GM18511 (cell line): ENCODE data around the gene ADPGK.
"Not testable (repeated sequence)": the region's sequence is repeated elsewhere in the genome, so short reads cannot be mapped to it uniquely, and the experiment has no call there.

Source experiments
- ATAC-seq: cut with Tn5 transposase; IDR thresholded peaks from one replicate; pipeline ENCODE4 v1.9.1; 2021; ENCODE audit warnings: mild to moderate bottlenecking, moderate library complexity; ENCODE audit not compliant: unreplicated experiment

Gene ADPGK

DNA sequence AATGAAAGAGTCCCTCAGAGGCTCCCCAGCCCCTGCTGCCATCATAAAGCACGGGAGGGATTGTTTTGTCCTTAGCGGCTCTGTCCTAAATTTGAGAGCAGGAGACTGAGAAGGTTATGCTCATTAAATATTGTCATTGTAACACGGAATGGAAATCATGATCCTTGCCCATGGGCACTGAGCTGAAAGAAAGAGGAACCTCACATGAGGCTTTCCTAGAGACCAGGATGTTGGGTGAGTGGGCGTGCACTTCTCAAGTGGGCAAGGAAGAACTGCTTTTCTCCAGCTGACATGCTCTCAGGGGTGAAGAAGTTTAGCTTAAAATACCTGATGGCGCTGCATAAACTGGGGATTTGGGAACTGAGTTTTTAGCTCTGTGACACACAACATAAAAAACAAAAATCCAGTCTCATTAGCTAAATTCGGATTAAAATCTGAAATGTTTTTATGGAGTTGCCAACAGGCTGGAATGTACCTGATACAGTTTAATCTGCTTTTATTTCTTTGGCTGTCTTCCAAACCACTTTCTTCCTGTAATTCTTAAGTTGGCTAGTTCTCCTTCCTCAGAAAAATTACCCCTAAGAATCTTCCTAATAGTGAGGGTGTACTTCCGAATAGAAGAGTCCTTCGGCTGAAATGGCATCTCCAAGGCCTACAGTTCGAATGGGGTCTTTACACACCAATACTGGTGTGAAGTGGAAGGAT, 31.7 kb downstream of the ADPGK start:
- ATAC-seq: no peak

GRCh38 chr15:72749700-72750099, 33.9 kb downstream of the ADPGK start:
- ATAC-seq: no peak

- ATAC-seq: peak; percentile 82
These were observed 43.3 kb downstream of the ADPGK start for GRCh38 chr15:72740219-72740618.

- no peak for ATAC-seq
These were observed 45.8 kb downstream of the ADPGK start for GRCh38 chr15:72737723-72738122.

GRCh38 chr15:72737061-72737460, 46.5 kb downstream of the ADPGK start:
- no peak for ATAC-seq

GRCh38 chr15:72735111-72735510, 48.4 kb downstream of the ADPGK start:
- ATAC-seq: no peak

DNA sequence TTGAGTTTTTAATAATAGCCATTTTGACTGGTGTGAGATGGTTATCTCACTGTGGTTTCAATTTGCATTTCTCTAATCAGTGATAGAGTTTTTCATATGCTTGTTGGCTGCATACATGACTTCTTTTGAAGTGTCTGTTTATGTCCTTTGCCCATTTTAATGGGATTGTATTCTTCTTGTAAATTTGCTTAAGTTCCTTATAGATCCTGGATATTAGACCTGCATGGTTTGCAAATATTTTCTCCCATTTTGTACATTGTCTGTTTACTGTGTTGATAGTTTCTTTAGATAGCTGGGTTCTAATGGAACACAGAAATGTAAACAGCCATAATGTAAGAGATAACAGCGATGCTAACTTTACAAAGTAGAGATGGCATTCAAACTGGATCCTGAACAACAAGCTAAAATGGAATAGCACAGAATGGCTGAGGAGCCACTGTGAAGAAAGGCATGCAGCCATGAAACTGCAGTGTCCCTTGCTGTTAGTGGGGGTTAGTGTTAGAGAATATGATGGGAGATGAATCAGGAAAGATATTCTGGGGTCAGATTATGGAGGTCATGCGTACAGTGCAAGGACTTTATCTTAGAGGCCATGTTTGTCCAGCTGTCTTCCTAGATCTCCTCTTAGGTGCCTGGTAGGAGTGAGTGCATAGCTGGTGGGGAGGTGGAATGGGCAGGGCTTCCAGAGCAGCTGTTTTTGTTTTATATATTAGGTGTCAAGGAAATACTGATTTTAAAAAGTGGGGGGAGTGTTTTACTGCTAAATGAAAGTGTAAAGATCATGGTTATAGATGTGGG, 49.4 kb downstream of the ADPGK start:
- no peak for ATAC-seq

- ATAC-seq: no peak
These were observed 51.0 kb downstream of the ADPGK start for GRCh38 chr15:72732516-72732915.

DNA sequence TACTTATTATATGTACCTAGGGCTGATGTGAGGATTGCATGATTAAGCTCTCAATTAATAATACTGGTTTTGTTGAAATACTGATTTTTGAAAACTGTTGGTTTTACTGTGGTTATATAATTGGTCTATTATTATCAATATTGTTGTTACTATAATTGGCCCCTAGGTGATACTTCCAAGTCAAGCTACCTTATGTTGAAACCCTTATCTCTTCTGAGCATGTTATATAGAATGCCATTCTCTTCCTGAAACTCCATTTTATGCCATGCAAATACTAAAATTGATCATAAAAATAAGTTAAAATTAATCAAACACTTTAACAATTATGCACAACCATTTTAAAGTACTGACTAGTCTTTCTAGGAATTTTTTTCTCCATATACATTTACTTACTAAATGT, 51.5 kb downstream of the ADPGK start:
- no peak for ATAC-seq

DNA sequence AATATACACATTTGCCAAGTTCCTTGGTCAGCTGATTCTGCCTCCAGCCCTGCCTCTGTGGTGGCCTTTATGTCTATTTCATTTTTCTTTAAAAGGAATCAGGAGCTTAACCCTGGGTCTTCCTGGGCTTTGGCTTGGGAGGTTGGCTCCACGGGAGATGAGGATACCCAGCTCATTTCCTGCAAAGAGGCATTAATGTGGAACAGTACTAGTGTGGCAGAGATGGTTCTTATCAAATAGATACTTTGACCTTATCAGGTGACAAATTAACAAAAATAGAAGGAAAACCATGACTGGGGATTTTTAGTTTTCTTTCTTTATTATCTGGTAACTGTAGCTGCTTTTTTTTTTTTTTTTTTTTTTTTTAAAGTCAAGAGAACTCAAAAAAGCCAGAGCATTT, 54.7 kb downstream of the ADPGK start:
- ATAC-seq: no peak

DNA sequence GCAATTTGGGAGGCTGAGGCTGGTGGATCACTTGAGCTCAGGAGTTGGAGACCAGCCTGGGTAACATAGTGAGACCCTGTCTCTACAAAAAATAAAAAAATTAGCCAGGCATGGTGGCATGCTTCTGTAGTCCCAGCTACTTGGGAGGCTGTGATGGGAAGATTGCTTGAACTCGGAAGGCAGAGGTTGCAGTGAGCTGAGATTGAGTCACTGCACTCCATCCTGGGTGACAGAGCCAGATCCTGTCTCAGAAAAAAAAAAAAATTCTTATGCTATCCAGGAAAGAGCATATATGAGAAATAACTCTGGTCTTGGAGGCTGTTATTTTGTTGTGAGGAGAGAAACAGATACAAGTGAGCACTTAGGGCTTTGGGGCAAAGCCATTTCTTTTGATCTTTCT, 55.3 kb downstream of the ADPGK start:
- ATAC-seq: not testable (repeated sequence)

DNA sequence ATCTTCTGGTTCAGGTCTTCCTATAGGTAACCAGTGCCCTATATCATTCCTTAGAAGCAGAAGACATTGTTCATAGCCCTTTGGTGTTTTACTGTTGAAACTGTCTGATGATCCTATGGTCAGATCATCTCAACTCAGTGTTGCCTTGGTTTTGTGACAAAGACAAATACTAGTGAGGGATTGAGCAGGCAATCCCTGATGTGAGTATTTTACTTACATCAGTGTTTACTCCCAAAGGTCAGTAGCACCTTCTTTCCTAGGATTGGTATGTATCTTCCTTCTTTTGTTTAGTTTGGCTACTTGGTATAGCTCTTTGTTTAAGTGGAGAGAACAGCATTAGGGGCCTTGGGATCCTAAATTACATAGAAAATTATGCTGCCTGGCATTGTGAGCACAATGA, 56.4 kb downstream of the ADPGK start:
- ATAC-seq: no peak

DNA sequence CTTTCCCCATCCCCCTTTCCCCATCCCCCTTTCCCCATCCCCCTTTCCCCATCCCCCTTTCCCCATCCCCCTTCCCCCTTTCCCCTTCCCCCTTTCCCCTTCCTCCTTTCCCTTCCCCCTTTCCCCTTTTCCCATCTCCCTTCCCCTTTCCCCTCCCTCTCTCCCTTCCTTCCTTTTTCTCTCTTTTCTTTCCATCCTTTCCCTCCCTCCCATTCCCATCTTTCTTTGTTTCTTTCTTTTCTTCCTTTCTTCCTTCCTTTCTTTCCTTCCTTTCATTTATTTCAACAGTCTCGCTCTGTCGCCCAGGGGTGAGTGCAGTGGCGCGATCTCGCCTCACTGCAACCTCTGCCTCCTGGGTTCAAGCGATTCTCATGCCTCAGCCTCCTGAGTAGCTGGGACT, 57.7 kb downstream of the ADPGK start:
- ATAC-seq: not testable (repeated sequence)

GRCh38 chr15:72725446-72725845, 58.1 kb downstream of the ADPGK start:
- ATAC-seq: no peak

GRCh38 chr15:72724028-72724427, 59.5 kb downstream of the ADPGK start:
- no peak for ATAC-seq

DNA sequence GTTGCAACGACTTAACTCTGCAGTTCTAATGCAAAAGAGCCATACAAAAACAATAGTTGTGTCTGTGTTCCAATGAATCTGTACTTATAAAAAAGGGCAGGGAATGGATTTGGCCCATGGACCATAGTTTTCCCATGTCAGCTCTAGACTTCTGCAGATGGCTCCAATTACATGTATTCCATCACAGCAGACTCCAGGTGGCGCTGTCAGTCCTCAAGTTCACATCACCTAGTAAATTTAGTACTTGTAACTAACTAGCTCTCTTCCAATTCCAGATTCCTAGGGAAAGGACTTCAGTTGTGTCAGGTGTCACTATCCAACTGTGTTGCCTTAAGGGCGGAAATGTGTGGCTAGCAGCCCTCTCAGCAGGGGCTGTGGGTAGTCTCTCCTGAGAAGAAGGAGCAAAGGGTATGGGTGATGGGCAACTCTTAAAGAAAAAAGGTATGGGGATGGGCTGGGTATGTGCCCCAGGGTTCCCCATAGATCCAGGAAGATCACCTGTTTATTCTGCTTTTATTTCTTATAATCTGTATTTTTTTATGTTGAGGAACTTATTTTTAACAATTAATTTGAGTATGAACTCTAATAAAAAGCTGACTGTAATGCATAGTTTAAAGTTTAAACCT, 61.4 kb downstream of the ADPGK start:
- no peak for ATAC-seq

- not testable (repeated sequence) for ATAC-seq
These were observed 74.8 kb downstream of the ADPGK start for GRCh38 chr15:72708551-72709303.

- ATAC-seq: no peak
These were observed 77.3 kb downstream of the ADPGK start for GRCh38 chr15:72706266-72706665.
